Muscle layer of duodenum (tissue), 2 donors: ENCODE measurements around the gene BICRAL.
"Not testable (repeated sequence)": the region's sequence is repeated elsewhere in the genome, so short reads cannot be mapped to it uniquely, and the experiment has no call there.

ENCODE experiments used
- H3K27ac ChIP-seq: one replicate; pipeline ENCODE4 v1.7.0; 2013; ENCODE audit warnings: mild to moderate bottlenecking, low read length
- H3K27me3 ChIP-seq: one replicate; pipeline ENCODE4 v1.7.0; 2013; ENCODE audit warnings: low read depth, mild to moderate bottlenecking, control low read depth, low read length
- H3K36me3 ChIP-seq, 2 donors: one replicate each; pipeline ENCODE4 v1.7.0; 2013; ENCODE audit warnings: low read length in 2 of 2, control low read depth in 1 of 2, mild to moderate bottlenecking in 1 of 2; ENCODE audit not compliant: insufficient read depth in 2 of 2, control insufficient read depth in 1 of 2
- H3K4me1 ChIP-seq, 2 donors: one replicate each; pipeline ENCODE4 v1.7.0; 2013; ENCODE audit warnings: low read length in 2 of 2, mild to moderate bottlenecking in 2 of 2, control low read depth in 1 of 2, moderate library complexity in 1 of 2; ENCODE audit not compliant: insufficient read depth in 2 of 2, control insufficient read depth in 1 of 2
- H3K4me3 ChIP-seq, 2 donors: one replicate each; pipeline ENCODE4 v1.7.0; 2013; ENCODE audit warnings: low read length in 2 of 2, low read depth in 1 of 2, mild to moderate bottlenecking in 1 of 2
- H3K9me3 ChIP-seq, 2 donors: one replicate each; pipeline ENCODE4 v1.7.0; 2013; ENCODE audit warnings: low read length in 2 of 2, control low read depth in 1 of 2, mild to moderate bottlenecking in 1 of 2; ENCODE audit not compliant: control insufficient read depth in 1 of 2
- donor health status: healthy.

The BICRAL gene

GRCh38 chr6:42797696-42798095, 15.8 kb downstream of the BICRAL start:
- not testable (repeated sequence) for H3K27ac ChIP-seq, H3K36me3 ChIP-seq, H3K27me3 ChIP-seq, H3K4me3 ChIP-seq, H3K9me3 ChIP-seq, H3K4me1 ChIP-seq

GRCh38 chr6:42805297-42805861, 23.5 kb downstream of the BICRAL start:
- no peak overlapping the region for H3K27ac ChIP-seq
- no peak overlapping the region for H3K4me3 ChIP-seq
- H3K4me1 ChIP-seq, result peaks cover 0 to 4% of the 10 kb centered on the region in 2 donors
- no peaks in the 10 kb centered on the region for H3K27me3 ChIP-seq
- H3K9me3 ChIP-seq, result no peaks in the 10 kb centered on the region
- peaks cover 0 to 2% of the 10 kb centered on the region in 2 donors for H3K36me3 ChIP-seq

- not testable (repeated sequence) for H3K36me3 ChIP-seq, H3K9me3 ChIP-seq, H3K4me1 ChIP-seq, H3K4me3 ChIP-seq, H3K27ac ChIP-seq, H3K27me3 ChIP-seq
These were observed 24.5 kb downstream of the BICRAL start for GRCh38 chr6:42806359-42806758.

GRCh38 chr6:42808492-42809483, 26.9 kb downstream of the BICRAL start:
- H3K27me3 ChIP-seq, result no peaks in the 10 kb centered on the region
- H3K4me1 ChIP-seq, result peaks cover 0 to 4% of the 10 kb centered on the region in 2 donors
- no peak overlapping the region for H3K4me3 ChIP-seq
- H3K36me3 ChIP-seq, result no peaks in the 10 kb centered on the region
- no peaks in the 10 kb centered on the region for H3K9me3 ChIP-seq
- H3K27ac ChIP-seq, result no peak overlapping the region

- peaks cover 0 to 4% of the 10 kb centered on the region in 2 donors for H3K4me1 ChIP-seq
- H3K27ac ChIP-seq, result no peak overlapping the region
- H3K27me3 ChIP-seq, result no peaks in the 10 kb centered on the region
- no peaks in the 10 kb centered on the region for H3K9me3 ChIP-seq
- no peak overlapping the region for H3K4me3 ChIP-seq
- no peaks in the 10 kb centered on the region for H3K36me3 ChIP-seq
These were observed 31.3 kb downstream of the BICRAL start for GRCh38 chr6:42813074-42813645.

GRCh38 chr6:42813906-42814444, 32.1 kb downstream of the BICRAL start:
- Histone ChIP-seq H3K9me3 (no peaks in the 10 kb centered on the region), H3K27me3 (no peaks in the 10 kb centered on the region), H3K4me3 (no peak overlapping the region), H3K4me1 (no peaks in the 10 kb centered on the region), H3K36me3 (no peaks in the 10 kb centered on the region), H3K27ac (no peak overlapping the region)

GRCh38 chr6:42815726-42816125, 33.9 kb downstream of the BICRAL start:
- H3K9me3 ChIP-seq, H3K27ac ChIP-seq, H3K27me3 ChIP-seq: not testable (repeated sequence)

GRCh38 chr6:42817907-42818306, 36.1 kb downstream of the BICRAL start:
- H3K36me3 ChIP-seq, result peaks cover 0 to 3% of the 10 kb centered on the region in 2 donors
- H3K27me3 ChIP-seq, result no peaks in the 10 kb centered on the region
- H3K27ac ChIP-seq, result no peak overlapping the region
- H3K4me3 ChIP-seq, result no peak overlapping the region
- H3K9me3 ChIP-seq, result no peaks in the 10 kb centered on the region
- H3K4me1 ChIP-seq, result peaks cover 0 to 16% of the 10 kb centered on the region in 2 donors

More at GRCh38 chr6:42815726-42816125, 33.9 kb downstream of the BICRAL start:
- H3K4me1 ChIP-seq, H3K4me3 ChIP-seq, H3K36me3 ChIP-seq: not testable (repeated sequence)

- Histone ChIP-seq H3K4me3 (no peak overlapping the region), H3K9me3 (no peaks in the 10 kb centered on the region), H3K36me3 (peaks cover 3 to 4% of the 10 kb centered on the region in 2 donors), H3K4me1 (peaks cover 0 to 16% of the 10 kb centered on the region in 2 donors), H3K27me3 (no peaks in the 10 kb centered on the region), H3K27ac (no peak overlapping the region)
These were observed 36.6 kb downstream of the BICRAL start for GRCh38 chr6:42818416-42818815.

- Histone ChIP-seq H3K36me3 (peaks cover 3 to 4% of the 10 kb centered on the region in 2 donors), H3K4me1 (peaks cover 0 to 16% of the 10 kb centered on the region in 2 donors), H3K9me3 (no peaks in the 10 kb centered on the region), H3K4me3 (no peak overlapping the region), H3K27ac (no peak overlapping the region), H3K27me3 (no peaks in the 10 kb centered on the region)
These were observed 37.0 kb downstream of the BICRAL start for GRCh38 chr6:42818878-42819277.

- H3K4me1 ChIP-seq, result peaks cover 0 to 16% of the 10 kb centered on the region in 2 donors
- H3K27me3 ChIP-seq, result no peaks in the 10 kb centered on the region
- peak overlapping the region; percentile 7 for H3K27ac ChIP-seq
- no peaks in the 10 kb centered on the region for H3K9me3 ChIP-seq
- no peak overlapping the region for H3K4me3 ChIP-seq
- H3K36me3 ChIP-seq, result peaks cover 3 to 7% of the 10 kb centered on the region in 2 donors
These were observed 38.1 kb downstream of the BICRAL start for GRCh38 chr6:42819803-42820511.
